GM18499 (cell line): ENCODE results near the gene SERPIND1.
"Not testable (repeated sequence)": the region's sequence is repeated elsewhere in the genome, so short reads cannot be mapped to it uniquely, and the experiment has no call there.

ENCODE experiments used
- ATAC-seq: cut with Tn5 transposase; IDR thresholded peaks from one replicate; pipeline ENCODE4 v1.9.1; 2021; ENCODE audit warnings: moderate number of reproducible peaks; ENCODE audit not compliant: insufficient read depth, unreplicated experiment

Gene SERPIND1

DNA sequence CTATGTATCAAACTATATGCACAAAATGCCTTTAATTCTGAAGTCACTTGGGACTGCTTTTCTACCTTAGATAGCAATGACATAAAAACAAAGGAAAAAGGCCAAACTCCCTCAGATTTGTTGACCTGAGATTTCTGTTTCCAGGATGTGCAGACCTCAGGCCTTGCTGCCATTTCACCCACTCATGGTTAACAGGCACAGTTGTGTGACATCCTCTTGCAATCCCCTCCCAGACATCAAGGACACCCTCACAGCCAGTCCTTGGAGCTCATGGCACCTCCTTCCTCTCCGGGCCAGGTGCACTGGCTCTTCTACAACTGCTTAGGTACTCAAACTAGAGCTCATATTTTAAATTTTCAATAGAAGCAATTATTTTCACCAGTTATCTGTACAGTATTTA, 37.3 kb downstream of the SERPIND1 start:
- ATAC-seq: no peak

DNA sequence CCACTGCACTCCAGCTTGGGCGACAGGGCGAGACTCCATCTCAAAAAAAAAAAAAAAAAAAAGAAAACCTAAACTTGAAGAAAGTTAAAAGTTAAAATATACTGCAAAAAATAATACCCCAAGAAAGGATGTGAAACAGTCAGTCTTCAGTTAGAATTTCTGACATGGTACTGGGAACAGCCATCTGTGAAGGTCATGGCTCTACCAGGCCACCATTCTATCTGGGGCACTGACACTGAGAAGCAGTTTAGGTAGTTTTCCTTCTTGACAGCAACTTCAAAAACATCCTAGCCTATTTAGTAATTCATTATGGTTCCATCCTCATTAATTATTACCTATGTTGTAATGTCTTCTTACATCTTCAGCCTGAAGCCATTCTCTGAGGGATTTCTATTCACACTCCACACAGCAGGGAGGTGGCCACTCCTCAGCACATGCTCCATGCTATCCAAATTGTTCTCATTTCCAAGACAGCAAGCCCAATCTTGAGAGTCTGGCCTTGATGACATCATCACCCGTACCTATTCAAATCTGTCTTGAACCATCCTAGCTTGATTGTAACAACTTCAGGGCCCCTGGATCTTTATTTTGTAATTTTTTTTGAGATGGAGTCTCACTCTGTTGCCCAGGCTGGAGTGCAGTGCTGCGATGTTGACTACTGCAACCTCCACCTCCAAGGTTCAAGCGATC, 38.2 kb downstream of the SERPIND1 start:
- ATAC-seq: no peak

DNA sequence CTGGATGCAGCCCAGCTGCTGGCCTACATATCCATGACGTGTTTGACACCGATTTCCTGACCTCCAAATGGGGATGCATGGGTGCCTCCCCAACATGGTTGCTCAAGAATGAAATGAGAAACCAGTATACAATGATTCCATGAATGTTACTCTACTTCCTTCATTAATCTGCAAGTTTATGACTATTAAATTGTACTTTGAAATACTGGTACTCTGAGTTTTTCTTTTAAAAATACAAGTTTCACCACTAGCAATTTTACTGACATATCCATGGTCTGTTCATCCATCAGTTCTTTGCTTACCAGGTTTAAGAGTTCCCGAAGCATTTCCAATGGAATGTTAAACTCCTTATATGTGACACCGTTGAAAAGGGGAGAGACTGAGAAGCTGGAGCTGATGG, 39.1 kb downstream of the SERPIND1 start:
- ATAC-seq: no peak

DNA sequence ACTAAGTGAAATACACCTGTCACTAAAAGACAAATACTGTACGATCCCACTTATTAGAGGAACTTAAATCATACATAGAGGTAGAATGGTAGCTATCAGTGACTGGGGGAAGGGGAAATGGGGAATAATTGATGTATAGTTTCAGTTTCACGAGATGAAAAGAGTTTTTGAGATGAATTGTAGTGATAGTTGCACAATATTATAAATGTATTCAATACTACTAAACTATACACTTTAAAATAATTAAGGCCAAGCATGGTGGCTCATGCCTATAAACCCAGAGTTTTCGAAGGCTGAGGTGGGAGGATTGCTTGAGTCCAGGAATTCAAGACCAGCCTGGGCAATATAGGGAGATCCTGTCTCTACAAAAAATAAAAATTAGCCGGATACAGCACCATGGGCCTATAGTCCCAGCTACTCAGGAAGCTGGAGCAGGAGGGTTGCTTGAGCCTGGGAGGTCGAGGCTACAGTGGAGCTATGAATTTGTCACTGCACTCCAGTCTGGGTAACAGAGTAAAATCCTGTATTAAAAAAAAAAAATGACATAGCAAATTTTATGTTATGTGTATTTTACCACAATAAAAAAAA, 40.4 kb downstream of the SERPIND1 start:
- ATAC-seq: no peak

DNA sequence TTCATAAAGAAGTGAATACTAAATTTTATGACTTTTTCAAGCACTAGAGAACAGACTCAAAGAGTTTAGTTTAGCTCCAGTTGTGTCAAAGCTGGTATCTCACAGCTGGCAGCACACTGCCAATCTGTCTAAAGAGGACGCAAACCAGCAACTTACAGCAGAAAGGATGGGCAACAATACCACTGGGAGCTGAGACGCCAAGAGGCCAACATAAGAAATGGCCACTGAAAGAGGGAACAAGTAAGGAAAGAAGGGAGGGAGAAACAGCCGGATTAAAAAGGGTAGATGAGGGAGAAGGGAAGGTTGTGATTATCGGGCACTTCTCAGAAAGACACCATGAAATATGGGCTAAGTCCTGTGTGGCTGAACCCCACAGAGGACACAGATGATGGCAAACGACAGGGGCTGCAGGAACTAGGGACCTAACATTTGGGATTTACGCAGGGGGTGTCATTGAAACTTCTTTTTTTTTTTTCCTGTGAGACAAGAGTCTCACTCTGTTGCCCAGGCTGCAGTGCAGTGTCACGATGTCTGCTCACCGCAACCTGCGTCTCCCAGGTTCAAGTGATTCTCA, 41.7 kb downstream of the SERPIND1 start:
- ATAC-seq: no peak

DNA sequence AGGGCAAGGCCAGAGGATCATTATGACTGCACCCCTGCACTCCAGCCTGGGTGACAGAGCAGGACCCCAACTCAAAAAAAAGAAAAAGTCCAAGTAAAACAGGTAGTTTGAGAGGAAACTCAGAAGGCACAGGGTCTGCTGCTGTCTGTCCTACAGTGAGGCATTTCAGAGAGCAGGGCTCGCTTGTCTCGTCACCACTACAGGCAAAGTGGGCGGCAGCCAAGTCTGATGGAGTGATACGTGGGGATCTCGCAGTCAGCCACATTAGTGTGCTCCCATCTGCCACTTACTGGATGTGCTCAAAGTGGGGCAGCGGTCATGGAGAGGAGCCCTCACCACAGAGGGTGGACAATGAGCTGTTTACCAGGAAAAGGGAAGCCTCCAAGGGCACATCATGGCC, 42.6 kb downstream of the SERPIND1 start:
- ATAC-seq: no peak

DNA sequence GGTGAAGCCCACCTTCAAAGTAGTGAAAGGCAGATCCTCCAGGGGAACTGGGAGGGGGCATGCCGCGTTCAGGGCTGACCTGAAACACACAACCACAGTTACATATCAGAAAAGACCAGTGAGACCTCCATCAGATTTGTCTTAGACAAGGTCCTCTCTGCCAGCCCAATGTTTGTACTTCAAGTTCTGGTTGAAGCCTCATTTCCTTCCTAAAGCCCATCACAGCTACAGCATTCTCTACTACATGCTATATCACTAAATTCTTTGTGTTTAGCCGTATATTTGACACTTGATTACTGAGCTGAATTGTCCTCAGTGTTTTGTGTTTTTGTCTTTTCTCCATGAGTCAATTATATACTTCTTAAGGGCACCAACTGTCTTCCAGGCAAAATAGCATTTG, 44.6 kb downstream of the SERPIND1 start:
- no peak for ATAC-seq

DNA sequence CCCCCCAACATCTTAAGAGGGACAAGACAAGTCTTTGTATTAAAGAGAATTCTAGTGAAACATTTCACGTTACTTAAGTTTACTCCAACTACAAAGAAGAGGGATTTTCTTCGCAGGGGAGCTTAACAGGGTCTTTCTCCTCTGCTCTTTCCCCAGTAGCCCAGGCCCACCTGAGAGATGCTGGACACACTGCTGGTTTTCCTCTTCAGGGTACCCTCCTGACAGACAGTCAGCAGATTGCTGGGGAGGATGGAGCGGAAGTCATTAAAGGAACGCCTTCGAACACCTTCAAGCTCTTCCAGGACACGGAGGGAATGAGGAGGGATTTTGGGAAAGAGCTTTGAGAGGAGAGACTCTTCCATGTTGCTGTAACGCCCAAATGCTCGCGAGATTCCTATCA, 45.6 kb downstream of the SERPIND1 start:
- ATAC-seq: no peak

DNA sequence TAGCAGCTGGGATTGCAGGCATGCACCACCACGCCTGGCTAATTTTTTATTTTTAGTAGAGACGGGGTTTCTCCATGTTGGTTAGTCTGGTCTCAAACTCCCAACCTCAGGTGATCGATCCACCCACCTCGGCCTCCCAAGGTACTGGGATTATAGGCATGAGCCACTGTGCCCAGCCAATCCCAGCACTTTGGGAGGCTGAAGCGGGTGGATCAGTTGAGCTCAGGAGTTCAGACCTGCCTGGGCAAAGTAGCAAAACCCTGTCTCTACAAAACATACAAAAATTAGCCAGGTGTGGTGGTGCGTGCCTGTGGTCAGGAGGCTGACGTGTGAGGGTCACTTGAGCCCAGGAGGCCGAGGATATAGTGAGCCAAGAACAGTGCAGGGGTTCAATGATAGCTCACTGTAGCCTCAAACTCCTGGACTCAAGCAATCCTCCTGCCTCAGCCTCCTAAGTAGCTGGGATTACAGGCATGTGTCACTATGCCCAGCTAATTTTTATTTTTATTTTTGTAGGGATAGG, 47.9 kb downstream of the SERPIND1 start:
- not testable (repeated sequence) for ATAC-seq

DNA sequence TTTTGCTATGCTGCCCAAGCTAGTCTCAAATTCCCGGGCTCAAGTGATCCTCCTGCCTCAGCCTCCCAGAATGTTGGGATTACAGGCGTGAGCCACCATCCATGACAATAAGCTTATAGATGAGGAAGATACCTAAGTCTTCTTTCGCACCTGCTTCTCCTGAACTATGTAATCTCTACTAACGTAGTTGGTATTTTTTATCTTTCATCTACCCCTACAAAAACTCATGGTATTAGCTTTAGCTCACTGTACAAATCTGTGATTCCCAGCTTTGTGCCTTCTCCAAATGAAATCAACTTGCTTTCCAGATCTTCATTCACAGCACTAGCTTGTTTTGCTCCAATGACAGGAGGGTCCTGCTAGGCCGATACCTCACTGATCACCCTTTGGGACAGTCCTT, 48.3 kb downstream of the SERPIND1 start:
- no peak for ATAC-seq

DNA sequence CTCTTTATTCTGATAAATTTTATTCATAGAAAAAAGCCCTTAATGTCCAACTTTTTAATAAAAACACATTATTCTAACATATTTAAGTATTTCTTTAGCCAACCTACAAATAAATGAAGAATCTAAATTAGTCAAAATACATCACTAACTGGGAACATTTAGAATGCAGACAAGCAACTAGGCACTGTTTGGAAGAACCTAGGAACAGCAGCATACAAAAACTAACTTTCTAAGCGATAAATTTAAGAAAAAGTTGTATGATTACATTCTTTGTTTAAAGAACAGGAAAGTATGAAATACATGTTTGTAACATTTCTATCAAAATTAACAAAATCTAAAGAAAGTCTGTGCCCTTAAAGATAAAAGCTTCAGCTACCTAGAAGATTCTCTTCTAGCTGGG, 49.4 kb downstream of the SERPIND1 start:
- no peak for ATAC-seq

DNA sequence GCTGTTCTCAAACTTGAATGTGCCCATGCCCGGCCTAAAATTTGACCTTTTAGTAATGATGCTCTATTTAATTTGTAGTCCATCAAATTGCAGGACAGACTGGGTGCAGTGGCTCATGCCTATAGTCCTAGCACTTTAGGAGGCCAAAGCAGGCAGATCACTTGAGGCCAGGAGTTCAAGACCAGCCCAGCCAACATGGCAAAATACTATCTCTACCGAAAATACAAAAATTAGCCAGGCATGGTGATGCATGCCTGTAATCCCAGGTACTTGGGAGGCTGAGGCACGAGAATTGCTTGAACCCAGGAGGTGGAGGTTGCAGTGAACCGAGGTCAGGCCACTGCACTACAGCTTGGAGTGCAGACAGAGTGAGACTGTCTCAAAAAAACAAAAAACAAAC, 51.3 kb downstream of the SERPIND1 start:
- not testable (repeated sequence) for ATAC-seq

DNA sequence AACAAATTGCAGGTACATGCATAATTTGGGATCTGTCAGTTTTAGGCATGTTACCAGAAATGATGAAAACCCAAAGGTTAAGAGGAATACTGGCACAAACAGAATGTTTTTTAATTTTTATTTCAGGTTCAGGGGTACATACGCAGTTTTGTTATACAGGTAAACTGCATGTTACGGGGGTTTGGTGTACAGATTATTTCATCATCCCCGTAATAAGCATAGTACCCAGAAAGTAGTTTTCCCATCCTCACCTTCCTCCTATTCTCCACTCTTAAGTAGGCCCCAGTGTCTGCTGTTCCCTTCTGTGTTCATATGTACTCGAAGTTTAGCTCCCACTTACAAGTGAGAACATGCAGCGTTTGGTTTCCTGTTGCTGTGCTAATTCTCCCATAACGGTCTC, 51.7 kb downstream of the SERPIND1 start:
- no peak for ATAC-seq

DNA sequence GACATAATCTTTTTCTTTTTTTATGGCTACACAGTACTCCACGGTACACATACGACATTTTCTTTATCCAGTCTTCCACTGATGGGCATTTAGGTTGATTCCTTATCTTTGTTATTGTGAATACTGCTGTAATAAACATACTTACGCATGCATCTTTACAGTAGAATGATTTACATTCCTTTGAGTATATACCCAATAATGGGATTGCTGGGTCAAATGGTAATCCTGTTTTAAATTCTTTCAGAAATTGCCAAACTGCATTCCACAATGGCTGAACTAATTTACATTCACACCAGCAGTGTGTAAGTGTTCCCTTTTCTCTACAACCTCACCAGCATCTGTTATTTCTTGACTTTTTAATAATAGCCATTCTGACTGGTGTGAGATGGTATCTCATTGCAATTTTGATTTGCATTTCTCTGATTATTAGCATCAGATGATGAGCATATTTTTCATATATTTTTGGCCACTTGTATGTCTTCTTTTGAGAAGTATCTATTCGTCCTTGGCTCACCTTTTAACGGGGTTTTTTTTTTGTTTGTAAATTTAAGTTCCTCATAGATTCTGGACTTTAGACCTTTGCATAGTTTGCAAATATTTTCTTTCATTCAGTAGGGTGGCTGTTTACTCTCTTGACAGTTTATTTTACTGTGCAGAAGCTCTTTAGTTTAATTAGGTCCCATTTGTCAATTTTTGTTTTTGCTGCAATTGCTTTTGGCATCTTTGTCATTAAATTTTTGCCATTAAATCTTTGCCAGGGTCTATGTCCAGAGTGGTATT, 52.6 kb downstream of the SERPIND1 start:
- not testable (repeated sequence) for ATAC-seq

DNA sequence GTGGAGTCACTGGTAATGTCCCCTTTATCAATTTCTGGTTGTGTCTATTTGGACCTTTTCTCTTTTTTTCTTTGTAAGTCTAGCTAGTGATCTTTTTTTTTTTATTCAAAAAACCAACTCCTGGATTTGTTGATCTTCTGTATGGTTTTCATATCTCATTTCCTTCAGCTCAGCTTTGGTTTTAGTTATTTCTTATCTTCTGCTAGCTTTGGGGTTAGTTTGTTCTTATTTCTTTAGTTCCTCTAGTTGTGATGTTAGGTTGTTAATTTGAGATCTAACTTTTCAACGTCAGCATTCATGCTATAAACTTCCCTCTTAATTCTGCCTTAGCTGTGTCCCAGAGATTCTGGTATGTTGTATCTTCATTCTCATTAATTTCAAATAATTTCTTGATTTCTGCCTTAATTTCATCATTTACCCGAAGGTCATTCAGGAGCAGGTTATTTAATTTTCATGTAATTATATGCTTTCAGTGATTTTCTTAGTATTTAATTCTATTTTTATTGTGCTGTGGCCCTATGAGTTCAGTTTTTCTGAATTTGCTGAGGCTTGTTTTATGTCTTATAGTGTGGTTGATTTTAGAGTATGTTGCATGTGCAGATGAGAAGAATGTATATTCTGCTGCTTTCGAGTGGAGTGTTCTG, 55.7 kb downstream of the SERPIND1 start:
- no peak for ATAC-seq

DNA sequence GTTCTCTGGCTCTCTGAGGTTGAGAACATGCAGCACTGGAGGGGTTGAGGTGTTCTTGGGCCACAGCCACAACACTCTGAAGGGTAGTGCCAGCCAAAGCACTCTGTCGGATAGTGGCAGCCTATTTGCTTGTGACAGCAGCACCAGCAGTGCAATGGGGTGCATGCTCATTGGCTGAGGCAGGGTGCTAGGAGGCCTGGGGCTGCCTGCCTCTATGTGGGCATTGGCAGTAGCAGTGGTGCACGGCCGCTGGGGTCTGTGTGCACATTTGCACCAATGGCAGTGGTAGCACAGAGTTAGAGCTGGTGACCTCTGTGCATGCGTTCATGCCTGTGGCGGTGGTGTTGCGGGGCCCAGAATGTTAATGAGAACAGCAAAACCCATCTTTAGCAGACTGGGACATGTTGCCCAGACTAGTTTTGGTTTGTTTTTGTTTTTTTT, 59.3 kb downstream of the SERPIND1 start:
- ATAC-seq: no peak

DNA sequence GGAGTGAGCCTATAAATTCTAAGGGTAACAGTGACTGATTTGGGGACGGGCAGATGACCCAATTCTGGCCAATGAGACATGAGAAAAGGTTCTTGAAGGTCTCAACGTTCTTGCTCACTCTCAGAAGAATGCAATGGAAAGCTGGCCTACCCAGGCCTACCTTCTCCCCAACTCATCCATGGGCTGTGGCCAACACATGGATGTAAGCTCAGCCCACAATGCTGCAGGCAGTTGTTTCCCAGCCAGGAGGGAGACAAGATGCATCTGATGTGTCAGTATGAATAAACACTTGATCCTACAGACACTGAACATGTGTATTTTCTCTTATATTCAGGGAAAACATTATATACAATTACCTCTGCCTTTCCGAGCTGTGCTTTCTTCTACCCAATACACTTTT, 60.3 kb downstream of the SERPIND1 start:
- no peak for ATAC-seq

DNA sequence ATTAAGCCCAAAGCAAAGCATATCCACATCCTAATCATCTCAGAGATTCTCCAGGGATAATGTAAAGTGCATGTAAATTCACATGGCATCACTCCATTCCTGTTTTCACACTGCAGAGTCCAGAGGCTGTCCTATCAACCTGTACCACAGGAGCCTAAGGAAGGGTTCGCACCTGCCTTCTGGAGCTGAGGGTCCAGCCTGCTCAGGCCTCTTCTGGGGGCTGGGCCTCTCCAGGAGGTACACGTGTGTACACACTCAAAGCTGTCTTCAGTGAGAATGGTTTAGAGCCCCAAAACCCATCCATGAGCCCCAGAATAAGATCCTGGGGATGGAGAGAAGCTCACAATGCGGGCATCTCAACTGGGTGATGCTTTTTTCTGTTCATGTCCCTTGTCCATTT, 60.8 kb downstream of the SERPIND1 start:
- no peak for ATAC-seq
